ENCODE results near the gene VAV3. TPM values are rescaled to one million over a fixed set of nuclear protein-coding genes. Genes with fewer than 3 reads are reported as not detected.

Gene VAV3
- total and polyA plus RNA-seq, 10 of the 15 experiments (the other 5 are each of a cell fraction or from before 2014, with no cell fraction given): 0.84 to 5.5 (median 3.4) TPM

- RAD21 ChIA-PET (ENCODE audit: unreplicated experiment): no interaction called here
- BruUV-seq (replicated peaks): no TSS peak
- intact Hi-C loops (cut with micrococcal nuclease; ENCODE audit: unreplicated experiment): no loop called here
- TF ChIP-seq NR2C2 (IDR thresholded peaks at IDR 0.05; ENCODE audit: borderline replicate concordance, control insufficient read depth, insufficient read length, low read depth) (no peak), PRDM15 (CRISPR knock-in tag; IDR thresholded peaks at IDR 0.05) (no peak), USF2 (IDR thresholded peaks at IDR 0.05; ENCODE audit: borderline replicate concordance, low read depth, low read length) (no peak), CREM (IDR thresholded peaks at IDR 0.05; ENCODE audit: low read depth) (no peak), KAT2A (conservative IDR thresholded peaks at IDR 0.05; ENCODE audit: control insufficient read depth, low read depth, low read length) (no peak), CEBPB (IDR thresholded peaks at IDR 0.05; ENCODE audit: borderline replicate concordance in 1 of 2, low read depth in 2 of 2, low read length in 2 of 2) (no peak), MTA3 (IDR thresholded peaks at IDR 0.05; ENCODE audit: borderline replicate concordance, low read length) (no peak), E4F1 (IDR thresholded peaks at IDR 0.05; ENCODE audit: borderline replicate concordance, partially characterized antibody) (no peak), SMAD1 (IDR thresholded peaks at IDR 0.05; ENCODE audit: low read depth, partially characterized antibody) (no peak), ZNF207 (IDR thresholded peaks at IDR 0.05; ENCODE audit: borderline replicate concordance) (no peak), SREBF1 (IDR thresholded peaks at IDR 0.05; ENCODE audit: low read length) (no peak), IRF3 (IDR thresholded peaks at IDR 0.05) (no peak), SMAD5 (IDR thresholded peaks at IDR 0.05; ENCODE audit: low read depth) (no peak)
Observed at GRCh38 chr1:107966550-107966949, 1.6 kb upstream of the VAV3 start.

More at GRCh38 chr1:107966550-107966949, 1.6 kb upstream of the VAV3 start:
- no peak overlapping the region for H3K9ac ChIP-seq (ENCODE audit: control insufficient read depth, insufficient read depth, low read length)
- H4K20me1 ChIP-seq (ENCODE audit: control insufficient read depth, insufficient read depth): no peaks in the 10 kb centered on the region
- in situ Hi-C loops (cut with MboI): loop anchor here (10.0 kb wide), 1 partner anchor 182 kb away; no protein-coding TSS in a partner anchor
- peaks cover 10% of the 10 kb centered on the region for H3K4me1 ChIP-seq (ENCODE audit: control insufficient read depth, insufficient read depth, low read length)
- no peak overlapping the region for H3K27ac ChIP-seq (ENCODE audit: control insufficient read depth, insufficient read depth)
- H3K9me3 ChIP-seq (replicated peaks; ENCODE audit: control insufficient read depth, insufficient read depth, low read length): no peaks in the 10 kb centered on the region
- H3K79me2 ChIP-seq (ENCODE audit: control insufficient read depth, insufficient read depth, low read length): no peaks in the 10 kb centered on the region; the same call in 1 of the 2 replicates
- H3K27me3 ChIP-seq (replicated peaks in 1 of 2; ENCODE audit: control insufficient read depth in 2 of 2, insufficient read depth in 2 of 2, low read length in 1 of 2): no peaks in the 10 kb centered on the region; a peak in 1 of 4 replicates
- no peak for FAIRE-seq
- H3K36me3 ChIP-seq (ENCODE audit: control insufficient read depth in 2 of 2, insufficient read depth in 2 of 2, low read length in 1 of 2): no peaks in the 10 kb centered on the region
- no peak overlapping the region for H2AFZ ChIP-seq (ENCODE audit: control insufficient read depth, low read depth, low read length)
- no peak overlapping the region for H3K4me3 ChIP-seq
- ChIA-PET POLR2A (no interaction called here), CTCF (no interaction called here), SMC1A (ENCODE audit: uncharacterized antibody, unreplicated experiment) (no interaction called here)
- H3K4me2 ChIP-seq (ENCODE audit: control insufficient read depth, insufficient read depth): no peak overlapping the region
- WGBS (ENCODE audit: insufficient coverage, insufficient replicate concordance, low lambda C conversion rate, missing lambda C conversion rate): 82% methylated on average over 8 of the region's 8 CpGs
- no peak for DNase-seq (ENCODE audit: low read depth, low spot score)
- no peak for ATAC-seq

Data from GM12878 (cell line).